T-helper 1 cell (primary cell): ENCODE measurements around the gene GTF3C1.
"Not testable (repeated sequence)": the region's sequence is repeated elsewhere in the genome, so short reads cannot be mapped to it uniquely, and the experiment has no call there.

ENCODE experiments used
- DNase-seq, 5 donors: peaks; one replicate each; pipeline ENCODE4 v3.0.0-alpha.2; 2012 to 2020
- total RNA-seq, 4 donors: gene quantifications; one replicate each; lab custom pipeline; 2026; lab: John Stamatoyannopoulos, UW

Gene GTF3C1
- 107 to 132 (median 117) reads per million in 4 donors for total RNA-seq

GRCh38 chr16:27549746-27550581, at the start of gene GTF3C1, which contains the start of gene KATNIP:
GTF3C1 (minus strand) TSS chr16:27549913; CDS start chr16:27549890, 23 bp downstream.
KATNIP (plus strand) TSS chr16:27550144; CDS start chr16:27550171, 27 bp downstream.
- DNase-seq = peak; percentile 99 to 100 (median 100)

- DNase-seq = no peak
Measured at GRCh38 chr16:27598931-27599565, 49.3 kb upstream of the GTF3C1 start.

- no peak for DNase-seq
Measured at GRCh38 chr16:27598220-27598619, 48.5 kb upstream of the GTF3C1 start.

- DNase-seq = no peak
Measured at GRCh38 chr16:27597361-27597760, 47.6 kb upstream of the GTF3C1 start.

- no peak for DNase-seq
Measured at GRCh38 chr16:27596411-27596810, 46.7 kb upstream of the GTF3C1 start.

- DNase-seq = no peak
Measured at GRCh38 chr16:27595993-27596392, 46.3 kb upstream of the GTF3C1 start.

GRCh38 chr16:27595475-27595874, 45.8 kb upstream of the GTF3C1 start:
- DNase-seq = no peak

- no peak for DNase-seq
Measured at GRCh38 chr16:27591837-27592236, 42.1 kb upstream of the GTF3C1 start.

GRCh38 chr16:27588057-27588456, 38.3 kb upstream of the GTF3C1 start:
- no peak for DNase-seq

- no peak for DNase-seq
Measured at GRCh38 chr16:27586711-27587110, 37.0 kb upstream of the GTF3C1 start.

GRCh38 chr16:27585200-27585599, 35.5 kb upstream of the GTF3C1 start:
- no peak for DNase-seq

- DNase-seq = no peak
Measured at GRCh38 chr16:27583634-27584033, 33.9 kb upstream of the GTF3C1 start.

GRCh38 chr16:27582883-27583282, 33.2 kb upstream of the GTF3C1 start:
- no peak for DNase-seq

- DNase-seq = no peak
Measured at GRCh38 chr16:27579087-27579980, 29.6 kb upstream of the GTF3C1 start.

- no peak for DNase-seq
Measured at GRCh38 chr16:27576729-27577128, 27.0 kb upstream of the GTF3C1 start.

- DNase-seq = no peak
Measured at GRCh38 chr16:27572711-27573110, 23.0 kb upstream of the GTF3C1 start.

GRCh38 chr16:27571433-27572326, 22.0 kb upstream of the GTF3C1 start:
- DNase-seq = no peak

GRCh38 chr16:27570986-27571385, 21.3 kb upstream of the GTF3C1 start:
- DNase-seq = not testable (repeated sequence)

- no peak for DNase-seq
Measured at GRCh38 chr16:27568077-27568476, 18.4 kb upstream of the GTF3C1 start.

GRCh38 chr16:27566417-27566816, 16.7 kb upstream of the GTF3C1 start:
- no peak for DNase-seq

- no peak for DNase-seq
Measured at GRCh38 chr16:27564224-27564623, 14.5 kb upstream of the GTF3C1 start.

- DNase-seq = no peak
Measured at GRCh38 chr16:27561216-27561615, 11.5 kb upstream of the GTF3C1 start.
